Caco-2 (cell line): ENCODE data around the gene KRT80. TPM values are rescaled to one million over a fixed set of nuclear protein-coding genes. Genes with fewer than 3 reads are reported as not detected.

Source experiments
- BruUV-seq: library from RNA; stranded (reverse); fragments of 400-500 nt; replicated peaks from 2 replicates; lab custom pipeline; 2021; lab: Mats Ljungman, UMichigan
- CTCF ChIA-PET: fragments of 300-600 bp; sonication (Branson Sonifier 250); formaldehyde crosslinking; loops from one replicate; lab custom pipeline; 2022; ENCODE audit warnings: antibody characterized with exemption; lab: Charles Lee
- POLR2A ChIA-PET: fragments of 300-600 bp; sonication (Branson Sonifier 250); formaldehyde crosslinking; loops from one replicate; lab custom pipeline; 2022; ENCODE audit warnings: antibody characterized with exemption; lab: Charles Lee
- DNase-seq, 2 experiments: peaks; one replicate each; pipeline versions ENCODE4 v3.0.0 to v3.0.0-alpha.2; 2020 to 2022
- H3K27me3 ChIP-seq: replicated peaks from 2 replicates; pipeline ENCODE4 v1.6.0; 2011; ENCODE audit warnings: low read length; ENCODE audit not compliant: control insufficient read depth, insufficient read depth
- H3K36me3 ChIP-seq: 2 replicates; pipeline ENCODE4 v1.5.1; 2011; ENCODE audit warnings: low read length; ENCODE audit not compliant: control insufficient read depth, insufficient read depth
- H3K4me1 ChIP-seq: fragments of 250-450 bp; sonication (Bioruptor Pico); 2 replicates; pipeline ENCODE4 v1.5.1; 2020; ENCODE audit warnings: mild to moderate bottlenecking
- H3K4me3 ChIP-seq: 2 replicates; pipeline ENCODE4 v1.5.1; 2011; ENCODE audit warnings: low read depth, mild to moderate bottlenecking, control low read depth, low read length
- H3K9me3 ChIP-seq: fragments of 250-450 bp; sonication (Bioruptor Pico); 2 replicates; pipeline ENCODE4 v1.5.1; 2020; ENCODE audit warnings: mild to moderate bottlenecking, moderate library complexity
- H3K27ac Mint-ChIP-seq: one replicate; pipeline ENCODE4 v1.8.0; 2022; ENCODE audit warnings: mixed read lengths; ENCODE audit not compliant: unreplicated experiment
- H3K27me3 Mint-ChIP-seq: one replicate; pipeline ENCODE4 v1.8.0; 2022; ENCODE audit warnings: mixed read lengths; ENCODE audit not compliant: insufficient read depth, unreplicated experiment
- H3K36me3 Mint-ChIP-seq: one replicate; pipeline ENCODE4 v1.8.0; 2022; ENCODE audit warnings: mild to moderate bottlenecking, mixed read lengths; ENCODE audit not compliant: insufficient read depth, unreplicated experiment
- H3K4me1 Mint-ChIP-seq: one replicate; pipeline ENCODE4 v1.8.0; 2022; ENCODE audit warnings: low read depth, mixed read lengths; ENCODE audit not compliant: unreplicated experiment
- H3K4me3 Mint-ChIP-seq: one replicate; pipeline ENCODE4 v1.8.0; 2022; ENCODE audit warnings: mild to moderate bottlenecking, moderate library complexity, mixed read lengths; ENCODE audit not compliant: unreplicated experiment
- H3K9me3 Mint-ChIP-seq: one replicate; pipeline ENCODE4 v1.8.0; 2022; ENCODE audit warnings: mixed read lengths; ENCODE audit not compliant: unreplicated experiment
- intact Hi-C: fragments of 100-400 bp; cut with micrococcal nuclease; formaldehyde crosslinking; loops from one replicate; pipeline ENCODE4 v1.10.0; 2022; ENCODE audit not compliant: unreplicated experiment
- total RNA-seq: library from RNA; stranded (reverse); gene quantifications from 2 replicates; pipeline ENCODE4 v1.2.3, GENCODE V29; 2022
- TF ChIP-seq, protein P1 (sequence below), 2 experiments: fragments of 200-600 bp in 1 of 2; IDR thresholded peaks; 1 replicate in 1 of 2; 2 replicates in 1 of 2; pipeline versions ENCODE4 v1.5.1 to v1.8.0; 2011 to 2022; ENCODE audit warnings: antibody characterized with exemption in 1 of 2, control low read depth in 1 of 2, inconsistent platforms in 1 of 2, low read depth in 1 of 2, low read length in 1 of 2, mild to moderate bottlenecking in 1 of 2, moderate library complexity in 1 of 2; ENCODE audit not compliant: insufficient read depth in 1 of 2, severe bottlenecking in 1 of 2, unreplicated experiment in 1 of 2

Gene KRT80
- total RNA-seq, 1 experiment from 2014 or later = 0.29 TPM

DNA sequence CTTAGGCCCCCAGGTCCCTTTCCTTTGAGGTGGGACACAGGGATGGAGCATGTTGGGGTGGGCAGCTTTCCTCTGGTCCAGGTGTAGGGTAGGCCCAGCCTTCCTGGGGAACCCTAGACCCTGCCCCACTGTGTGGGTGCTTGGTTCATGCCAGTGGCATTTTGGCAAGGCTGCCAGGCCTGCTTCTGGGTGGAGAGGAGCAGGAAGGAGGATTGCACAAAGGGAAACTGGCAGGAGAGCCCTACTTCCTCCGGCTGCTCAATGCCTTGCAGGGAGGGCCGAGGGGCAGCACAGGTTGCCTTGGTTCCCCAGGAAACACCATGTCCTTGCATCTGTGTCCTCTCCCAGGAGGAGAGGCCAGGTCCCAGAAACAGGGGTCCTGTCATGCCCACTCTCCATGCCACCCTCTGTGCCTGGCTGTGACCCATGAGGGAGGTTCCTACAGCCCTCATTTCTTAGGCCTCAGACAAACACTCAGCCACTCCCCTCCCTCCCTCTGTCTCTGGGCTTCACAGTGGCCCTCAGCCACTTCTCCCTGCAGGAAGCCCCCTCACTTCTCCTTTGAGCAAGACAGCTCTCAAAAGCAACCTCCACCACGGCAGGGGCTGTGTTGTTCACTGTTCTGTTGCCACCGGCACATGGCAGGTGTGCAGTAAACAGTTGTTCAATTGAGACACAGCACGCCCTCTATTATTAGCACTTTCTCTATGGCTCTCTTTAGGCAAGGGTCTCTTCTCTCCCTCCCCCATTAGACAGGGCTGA is 6.8 kb upstream of the KRT80 start:
- H3K36me3 ChIP-seq = no peaks in the 10 kb centered on the region
- no peak overlapping the region for H3K4me3 Mint-ChIP-seq
- no peak for DNase-seq
- no peaks in the 10 kb centered on the region for H3K27me3 Mint-ChIP-seq
- H3K36me3 Mint-ChIP-seq = no peaks in the 10 kb centered on the region
- ChIA-PET CTCF (no interaction called here), POLR2A (no interaction called here)
- peaks cover 6% of the 10 kb centered on the region; the same call in 1 of the 2 replicates for H3K4me1 ChIP-seq
- H3K9me3 Mint-ChIP-seq = no peaks in the 10 kb centered on the region
- TF ChIP-seq, protein P1, sequence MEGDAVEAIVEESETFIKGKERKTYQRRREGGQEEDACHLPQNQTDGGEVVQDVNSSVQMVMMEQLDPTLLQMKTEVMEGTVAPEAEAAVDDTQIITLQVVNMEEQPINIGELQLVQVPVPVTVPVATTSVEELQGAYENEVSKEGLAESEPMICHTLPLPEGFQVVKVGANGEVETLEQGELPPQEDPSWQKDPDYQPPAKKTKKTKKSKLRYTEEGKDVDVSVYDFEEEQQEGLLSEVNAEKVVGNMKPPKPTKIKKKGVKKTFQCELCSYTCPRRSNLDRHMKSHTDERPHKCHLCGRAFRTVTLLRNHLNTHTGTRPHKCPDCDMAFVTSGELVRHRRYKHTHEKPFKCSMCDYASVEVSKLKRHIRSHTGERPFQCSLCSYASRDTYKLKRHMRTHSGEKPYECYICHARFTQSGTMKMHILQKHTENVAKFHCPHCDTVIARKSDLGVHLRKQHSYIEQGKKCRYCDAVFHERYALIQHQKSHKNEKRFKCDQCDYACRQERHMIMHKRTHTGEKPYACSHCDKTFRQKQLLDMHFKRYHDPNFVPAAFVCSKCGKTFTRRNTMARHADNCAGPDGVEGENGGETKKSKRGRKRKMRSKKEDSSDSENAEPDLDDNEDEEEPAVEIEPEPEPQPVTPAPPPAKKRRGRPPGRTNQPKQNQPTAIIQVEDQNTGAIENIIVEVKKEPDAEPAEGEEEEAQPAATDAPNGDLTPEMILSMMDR (IDR thresholded peaks at IDR 0.05; ENCODE audit: insufficient read depth in 1 of 2, low read depth in 1 of 2, low read length in 1 of 2, severe bottlenecking in 1 of 2, unreplicated experiment in 1 of 2) = no peak
- H3K9me3 ChIP-seq = no peaks in the 10 kb centered on the region
- H3K27ac Mint-ChIP-seq = peak overlapping the region; percentile 42
- BruUV-seq = no TSS peak
- peaks cover 13% of the 10 kb centered on the region for H3K4me1 Mint-ChIP-seq
- no peak overlapping the region for H3K4me3 ChIP-seq
- intact Hi-C loops = no loop called here
- H3K27me3 ChIP-seq = no peaks in the 10 kb centered on the region

DNA sequence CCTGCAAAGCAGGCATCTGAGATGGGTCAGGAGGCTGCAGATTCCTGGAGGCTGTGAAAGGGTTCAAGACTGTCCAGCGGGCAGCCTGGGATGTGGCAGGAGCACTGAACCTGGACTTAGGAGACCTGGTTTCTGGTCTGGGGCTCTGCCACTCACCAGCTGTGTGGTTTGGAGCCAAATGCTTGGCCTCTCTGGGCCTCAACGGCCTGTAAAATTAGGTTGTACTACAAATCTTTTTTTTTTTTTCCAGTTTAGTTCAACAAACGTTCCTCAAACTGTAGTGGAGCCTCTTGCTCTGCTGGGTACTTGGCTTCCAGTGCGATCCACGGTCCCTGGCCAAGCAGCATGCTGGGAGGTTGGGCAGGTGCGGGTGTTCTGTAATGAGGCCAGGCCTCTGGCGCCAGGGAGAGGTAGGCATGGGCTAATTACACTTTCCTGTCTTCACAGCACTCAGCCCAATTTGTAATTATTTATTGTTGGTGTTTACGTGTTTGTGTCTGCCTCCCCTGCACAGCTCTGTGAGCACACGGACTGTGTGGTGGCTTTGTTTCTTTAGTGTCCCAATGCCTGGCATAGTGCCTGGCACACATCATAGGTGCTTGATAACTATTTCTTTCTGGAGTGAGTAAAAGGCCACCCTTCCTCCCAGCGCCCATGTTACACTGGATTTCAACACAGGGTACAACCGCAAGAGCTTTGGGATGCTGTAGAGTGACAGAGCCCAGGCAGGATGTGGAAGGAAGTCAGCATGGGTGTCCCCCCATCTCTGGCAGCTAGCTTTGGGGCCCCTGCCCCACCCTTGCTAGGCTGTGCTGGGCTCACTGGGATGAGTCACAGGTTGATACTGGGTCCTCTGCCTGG is 5.8 kb upstream of the KRT80 start:
- Mint-ChIP-seq H3K27me3 (no peaks in the 10 kb centered on the region), H3K27ac (no peak overlapping the region), H3K9me3 (no peaks in the 10 kb centered on the region), H3K4me3 (no peak overlapping the region), H3K36me3 (no peaks in the 10 kb centered on the region), H3K4me1 (peaks cover 10% of the 10 kb centered on the region)
- intact Hi-C loops = no loop called here
- ChIA-PET CTCF (no interaction called here), POLR2A (no interaction called here)
- Histone ChIP-seq H3K36me3 (no peaks in the 10 kb centered on the region), H3K27me3 (no peaks in the 10 kb centered on the region), H3K4me1 (no peaks in the 10 kb centered on the region), H3K4me3 (no peak overlapping the region), H3K9me3 (no peaks in the 10 kb centered on the region)
- BruUV-seq = no TSS peak
- TF ChIP-seq, protein P1 (IDR thresholded peaks at IDR 0.05; ENCODE audit: insufficient read depth in 1 of 2, low read depth in 1 of 2, low read length in 1 of 2, severe bottlenecking in 1 of 2, unreplicated experiment in 1 of 2) = no peak
- DNase-seq = no peak

DNA sequence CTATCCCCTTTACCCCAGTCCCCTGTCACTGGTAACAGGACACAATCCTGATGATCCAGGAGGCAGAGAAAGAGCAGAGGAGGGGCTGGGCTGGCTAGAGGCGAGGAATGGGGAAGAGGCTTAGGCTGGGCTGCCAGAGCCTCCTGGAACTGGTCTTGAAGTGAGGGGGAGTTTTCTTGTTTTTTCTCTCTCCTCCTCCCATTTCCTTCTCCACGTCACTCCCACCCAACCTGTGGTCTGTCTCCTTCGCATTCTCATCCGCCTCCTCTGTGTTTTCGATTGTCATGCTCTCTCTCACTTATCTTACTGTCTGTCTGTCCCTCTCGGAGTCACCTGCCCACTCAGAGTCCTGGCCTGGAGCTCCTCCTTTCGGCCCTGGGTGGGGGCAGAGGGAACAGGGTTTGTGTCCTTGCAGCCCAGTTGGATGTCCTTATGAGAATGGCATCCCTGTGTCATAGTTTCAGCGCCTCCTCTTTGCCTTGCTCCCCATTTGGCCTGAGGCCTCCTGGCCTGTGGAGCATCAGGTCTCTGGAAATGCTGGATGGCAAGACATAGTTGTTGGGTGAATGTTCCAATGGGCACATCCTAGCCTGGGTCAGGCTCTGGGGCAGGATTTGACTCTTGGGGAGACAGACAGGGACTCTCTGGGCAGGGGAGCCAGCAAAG is 3.4 kb upstream of the KRT80 start:
- TF ChIP-seq, protein P1 (IDR thresholded peaks at IDR 0.05; ENCODE audit: insufficient read depth in 1 of 2, low read depth in 1 of 2, low read length in 1 of 2, severe bottlenecking in 1 of 2, unreplicated experiment in 1 of 2) = no peak
- intact Hi-C loops = no loop called here
- Mint-ChIP-seq H3K4me3 (no peak overlapping the region), H3K27ac (peak overlapping the region; percentile 70), H3K4me1 (peaks cover 14% of the 10 kb centered on the region), H3K9me3 (no peaks in the 10 kb centered on the region), H3K27me3 (no peaks in the 10 kb centered on the region), H3K36me3 (no peaks in the 10 kb centered on the region)
- POLR2A ChIA-PET = no interaction called here
- Histone ChIP-seq H3K36me3 (no peaks in the 10 kb centered on the region), H3K4me3 (no peak overlapping the region), H3K9me3 (no peaks in the 10 kb centered on the region), H3K4me1 (no peaks in the 10 kb centered on the region; the same call in 1 of the 2 replicates), H3K27me3 (no peaks in the 10 kb centered on the region)
- CTCF ChIA-PET = no interaction called here
- BruUV-seq = no TSS peak
- no peak for DNase-seq
